ENCODE measurements around the gene ZFPM1. TPM values are rescaled to one million over a fixed set of nuclear protein-coding genes. Genes with fewer than 3 reads are reported as not detected.

Gene ZFPM1
- total and polyA plus RNA-seq, 2 of the 8 experiments (the other 6 are each of a cell fraction or from before 2014, with no cell fraction given): 0.74 to 4.8 TPM

DNA sequence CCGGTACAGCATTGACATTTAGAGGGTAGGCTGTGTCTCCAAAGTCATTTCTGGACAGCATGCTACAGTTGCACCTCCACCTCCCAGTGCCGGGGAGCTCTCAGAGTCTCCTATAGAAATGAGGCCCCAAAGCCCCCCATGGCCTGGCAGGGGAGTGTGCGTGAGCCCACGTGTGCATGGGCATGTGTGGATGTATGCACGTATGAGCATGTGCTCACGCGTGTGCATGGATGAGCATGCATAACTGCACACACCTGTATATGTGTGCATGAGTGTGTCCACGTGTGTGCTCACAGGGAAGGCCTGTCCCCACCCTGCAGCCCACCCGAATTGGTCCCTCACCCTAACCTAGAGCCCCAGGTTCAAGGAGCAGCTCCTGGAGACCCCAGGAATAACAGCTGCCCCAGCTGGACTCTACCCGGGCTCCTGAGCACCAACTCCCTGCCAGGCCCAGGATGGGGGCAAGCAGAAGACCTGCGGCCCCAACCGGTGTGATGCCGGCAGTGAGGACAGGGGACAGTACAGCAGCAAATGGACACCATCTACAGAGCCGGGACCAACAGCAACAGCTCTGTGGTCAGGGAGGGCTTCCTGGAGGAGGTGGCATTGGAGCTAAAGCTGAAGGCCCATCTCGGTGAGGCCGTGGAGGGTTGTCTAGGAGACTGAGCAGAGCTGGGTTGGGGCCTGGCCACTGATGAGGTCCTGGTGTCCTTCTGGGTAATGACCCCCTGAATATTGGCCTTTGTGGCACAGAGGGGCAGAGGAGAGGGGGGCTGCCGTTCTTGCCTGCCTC lies 35.2 kb upstream of the ZFPM1 start (continued):
- TF ChIP-seq TBP (IDR thresholded peaks at IDR 0.05; ENCODE audit: low read depth, low read length) (no peak), CEBPB (IDR thresholded peaks at IDR 0.05; ENCODE audit: low read depth, low read length) (no peak)
